NB4 (cell line): Measurements from ENCODE around the gene AGPAT3.

ENCODE experiments used
- DNase-seq: peaks from one replicate; pipeline ENCODE4 v3.0.0; 2010; ENCODE audit warnings: low read depth
- H3K4me3 ChIP-seq: one replicate; pipeline ENCODE4 v1.5.1; 2011; ENCODE audit warnings: mild to moderate bottlenecking, low read depth, low read length, moderate library complexity
- CTCF ChIP-seq: IDR thresholded peaks from one replicate; pipeline ENCODE4 v1.5.1; 2012; ENCODE audit warnings: low read depth, low read length
- MAX ChIP-seq: IDR thresholded peaks from 2 replicates; pipeline ENCODE4 v1.6.1; 2011; ENCODE audit warnings: low read depth, low read length
- MYC ChIP-seq: IDR thresholded peaks from 2 replicates; pipeline ENCODE4 v1.6.1; 2011; ENCODE audit warnings: low read depth, low read length
- POLR2A ChIP-seq: IDR thresholded peaks from 2 replicates; pipeline ENCODE4 v1.6.1; 2011; ENCODE audit warnings: mild to moderate bottlenecking; ENCODE audit not compliant: insufficient read length; ENCODE audit errors: extremely low read depth

The AGPAT3 gene

GRCh38 chr21:43929217-43929971 is 64.4 kb downstream of the AGPAT3 start:
- TF ChIP-seq MAX (no peak), POLR2A (no peak)

GRCh38 chr21:43930074-43930847 is 65.2 kb downstream of the AGPAT3 start:
- H3K4me3 ChIP-seq: no peak overlapping the region
- no peak for TF ChIP-seq MYC
- no peak for TF ChIP-seq MAX
- TF ChIP-seq CTCF: no peak
- no peak for TF ChIP-seq POLR2A
- DNase-seq: no peak

More at GRCh38 chr21:43929217-43929971, 64.4 kb downstream of the AGPAT3 start:
- no peak overlapping the region for H3K4me3 ChIP-seq
- no peak for DNase-seq

GRCh38 chr21:43930848-43931375 is 65.9 kb downstream of the AGPAT3 start:
- no peak overlapping the region for H3K4me3 ChIP-seq
- TF ChIP-seq MAX (no peak), CTCF (no peak), MYC (no peak), POLR2A (no peak)
- no peak for DNase-seq

- H3K4me3 ChIP-seq: no peak overlapping the region
- no peak for DNase-seq
- TF ChIP-seq MYC: no peak
- no peak for TF ChIP-seq CTCF
- no peak for TF ChIP-seq POLR2A
- no peak for TF ChIP-seq MAX
Measured at GRCh38 chr21:43931489-43931888, 66.5 kb downstream of the AGPAT3 start.

GRCh38 chr21:43932005-43932404 is 67.0 kb downstream of the AGPAT3 start:
- DNase-seq: no peak
- TF ChIP-seq CTCF (no peak), MAX (no peak), MYC (no peak), POLR2A (no peak)
- H3K4me3 ChIP-seq: no peak overlapping the region

- no peak for DNase-seq
- no peak overlapping the region for H3K4me3 ChIP-seq
- TF ChIP-seq MAX: no peak
- TF ChIP-seq MYC: no peak
- TF ChIP-seq POLR2A: no peak
- no peak for TF ChIP-seq CTCF
Measured at GRCh38 chr21:43933199-43933598, 68.2 kb downstream of the AGPAT3 start.
